ENCODE data around the gene TBP.

GRCh38 chr6:170542031-170542719 lies 12.0 kb upstream of the TBP start:
- TF ChIP-seq CTCF (conservative IDR thresholded peaks at IDR 0.05; ENCODE audit: low read depth, low read length) (no peak), EZH2 (IDR thresholded peaks at IDR 0.05; ENCODE audit: low read length, unreplicated experiment) (no peak), EZH2phosphoT487 (IDR thresholded peaks at IDR 0.05; ENCODE audit: borderline replicate concordance, low read length) (no peak)
